Uterus (tissue), 2 donors: Measurements from ENCODE around the gene COPE.

ENCODE experiments used
- CTCF ChIP-seq, 4 experiments: fragments of 200-600 bp in 2 of 4; fragments of 450-650 bp in 2 of 4; sonication (generic) in 2 of 4; IDR thresholded peaks; one replicate each; pipeline ENCODE4 v1.5.1; 2016 to 2019; ENCODE audit warnings: antibody characterized with exemption in 4 of 4, mild to moderate bottlenecking in 2 of 4, moderate library complexity in 1 of 4
- POLR2A ChIP-seq, 2 donors: fragments of 450-650 bp; IDR thresholded peaks; one replicate each; pipeline ENCODE4 v1.6.1; 2016; ENCODE audit warnings: antibody characterized with exemption in 2 of 2, mild to moderate bottlenecking in 1 of 2, moderate library complexity in 1 of 2

DNA sequence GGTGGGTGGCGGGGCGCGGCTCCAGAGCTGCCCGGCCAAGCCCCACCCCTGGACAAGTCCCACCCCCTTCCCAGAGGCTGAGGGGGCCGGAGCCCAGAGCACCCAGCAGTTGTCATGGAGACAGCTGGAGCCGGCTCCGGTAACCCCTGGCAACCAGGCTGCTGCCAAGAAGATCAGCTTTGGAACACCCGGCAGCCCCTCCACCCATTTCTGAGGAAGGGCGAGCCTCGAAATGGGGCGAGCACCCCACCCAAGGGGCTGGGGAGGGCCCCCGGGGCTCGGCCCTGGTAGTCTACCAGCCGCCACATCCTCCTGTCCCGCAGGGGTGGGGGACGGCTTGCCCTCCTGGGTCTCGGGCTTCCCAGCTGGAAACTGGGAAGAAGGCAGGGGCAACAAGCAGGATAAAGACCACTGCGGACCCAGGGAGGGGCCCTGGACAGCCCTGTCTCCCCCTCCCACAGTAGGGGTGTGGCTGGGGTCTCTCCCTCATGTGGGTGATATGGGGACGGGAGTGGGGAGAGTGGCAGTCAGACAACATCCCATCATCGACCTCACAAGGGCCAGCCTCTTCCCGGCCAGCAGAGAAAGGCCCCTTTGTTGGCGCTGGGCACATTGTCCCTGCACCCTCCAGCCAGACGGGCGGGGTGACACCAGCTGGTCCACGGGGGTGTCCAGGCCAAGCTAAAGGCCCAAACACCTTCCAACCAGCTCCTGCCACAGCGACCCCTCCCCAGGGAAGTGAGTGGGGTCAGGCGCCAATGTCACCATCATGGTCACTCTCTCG lies 24.7 kb downstream of the COPE start:
- no peak for TF ChIP-seq CTCF (IDR thresholded peaks at IDR 0.05)
- TF ChIP-seq POLR2A (IDR thresholded peaks at IDR 0.05) = no peak
